Measurements from ENCODE around the gene FZD1. TPM values are rescaled to one million over a fixed set of nuclear protein-coding genes. Genes with fewer than 3 reads are reported as not detected.
A peak's percentile ranks its signal among the peaks of the same experiment; 100 is the strongest.

Gene FZD1
- polyA plus RNA-seq (ENCODE audit: insufficient read length in 4 of 4) = 100 to 1,000 TPM in 1 of 4 donors, 10 to 100 TPM in 3; 56.8 to 136 (median 69.7) TPM

GRCh38 chr7:91264046-91264923 lies at the start of gene FZD1:
TSS of gene FZD1 (plus strand) at chr7:91264433. CDS start at chr7:91264881, 448 bp downstream.
- DNase-seq (ENCODE audit: low read depth in 4 of 4, low spot score in 3 of 4) = peak; percentile 97 to 99 (median 98)

GRCh38 chr7:91226411-91226810 lies 37.8 kb upstream of the FZD1 start:
- DNase-seq (ENCODE audit: low read depth in 4 of 4, low spot score in 3 of 4) = no peak

GRCh38 chr7:91228327-91228726 lies 35.9 kb upstream of the FZD1 start:
- no peak for DNase-seq (ENCODE audit: low read depth in 4 of 4, low spot score in 3 of 4)

GRCh38 chr7:91228927-91229558 lies 35.2 kb upstream of the FZD1 start:
- DNase-seq (ENCODE audit: low read depth in 4 of 4, low spot score in 3 of 4) = no peak

- DNase-seq (ENCODE audit: low read depth in 4 of 4, low spot score in 3 of 4) = no peak
Measured at GRCh38 chr7:91230100-91230499, 34.1 kb upstream of the FZD1 start.

- DNase-seq (ENCODE audit: low read depth in 4 of 4, low spot score in 3 of 4) = no peak
Measured at GRCh38 chr7:91230503-91230902, 33.7 kb upstream of the FZD1 start.

- DNase-seq (ENCODE audit: low read depth in 4 of 4, low spot score in 3 of 4) = no peak
Measured at GRCh38 chr7:91233212-91233611, 31.0 kb upstream of the FZD1 start.

GRCh38 chr7:91235211-91235832 lies 28.9 kb upstream of the FZD1 start:
- no peak for DNase-seq (ENCODE audit: low read depth in 4 of 4, low spot score in 3 of 4)

- no peak for DNase-seq (ENCODE audit: low read depth in 4 of 4, low spot score in 3 of 4)
Measured at GRCh38 chr7:91239171-91239604, 25.0 kb upstream of the FZD1 start.

- no peak for DNase-seq (ENCODE audit: low read depth in 4 of 4, low spot score in 3 of 4)
Measured at GRCh38 chr7:91239772-91240171, 24.5 kb upstream of the FZD1 start.

- DNase-seq (ENCODE audit: low read depth in 4 of 4, low spot score in 3 of 4) = no peak
Measured at GRCh38 chr7:91240376-91240941, 23.8 kb upstream of the FZD1 start.

- DNase-seq (ENCODE audit: low read depth in 4 of 4, low spot score in 3 of 4) = no peak
Measured at GRCh38 chr7:91242097-91242844, 22.0 kb upstream of the FZD1 start.

GRCh38 chr7:91243591-91244301 lies 20.5 kb upstream of the FZD1 start:
- no peak for DNase-seq (ENCODE audit: low read depth in 4 of 4, low spot score in 3 of 4)

GRCh38 chr7:91247500-91247899 lies 16.7 kb upstream of the FZD1 start:
- no peak for DNase-seq (ENCODE audit: low read depth in 4 of 4, low spot score in 3 of 4)

GRCh38 chr7:91248996-91249395 lies 15.2 kb upstream of the FZD1 start:
- DNase-seq (ENCODE audit: low read depth in 4 of 4, low spot score in 3 of 4) = no peak

GRCh38 chr7:91249506-91250233 lies 14.6 kb upstream of the FZD1 start:
- DNase-seq (ENCODE audit: low read depth in 4 of 4, low spot score in 3 of 4) = no peak

GRCh38 chr7:91250706-91251105 lies 13.5 kb upstream of the FZD1 start:
- DNase-seq (ENCODE audit: low read depth in 4 of 4, low spot score in 3 of 4) = no peak

- no peak for DNase-seq (ENCODE audit: low read depth in 4 of 4, low spot score in 3 of 4)
Measured at GRCh38 chr7:91251877-91252276, 12.4 kb upstream of the FZD1 start.

GRCh38 chr7:91263384-91264045 lies 718 bp upstream of the FZD1 start:
- DNase-seq (ENCODE audit: low read depth in 4 of 4, low spot score in 3 of 4) = no peak

Measured in left renal pelvis (tissue), 4 donors.